GM23248 (cell line): Measurements from ENCODE around the gene CDH6. TPM values are rescaled to one million over a fixed set of nuclear protein-coding genes. Genes with fewer than 3 reads are reported as not detected.

Source experiments
- DNase-seq: peaks from one replicate; pipeline ENCODE4 v3.0.0-alpha.2; 2015
- H2AFZ ChIP-seq: fragments of 200-600 bp; sonication (generic); 2 replicates; pipeline ENCODE4 v1.6.1; 2016; ENCODE audit warnings: antibody characterized with exemption
- H3F3A ChIP-seq: fragments of 200-600 bp; sonication (generic); 2 replicates; pipeline ENCODE4 v1.6.1; 2016; ENCODE audit warnings: mild to moderate bottlenecking, antibody characterized with exemption, mixed run types; ENCODE audit not compliant: insufficient read depth
- H3K27ac ChIP-seq: fragments of 200-600 bp; sonication (generic); 2 replicates; pipeline ENCODE4 v1.5.1; 2016; ENCODE audit warnings: mild to moderate bottlenecking
- H3K27me3 ChIP-seq: fragments of 200-600 bp; sonication (generic); replicated peaks from 2 replicates; pipeline ENCODE4 v1.6.1; 2016; ENCODE audit warnings: mild to moderate bottlenecking; ENCODE audit not compliant: insufficient read depth
- H3K36me3 ChIP-seq: fragments of 200-600 bp; sonication (generic); 2 replicates; pipeline ENCODE4 v1.6.1; 2016; ENCODE audit warnings: low read depth, mild to moderate bottlenecking
- H3K4me1 ChIP-seq: fragments of 200-600 bp; sonication (generic); 2 replicates; pipeline ENCODE4 v1.6.1; 2016; ENCODE audit warnings: mild to moderate bottlenecking; ENCODE audit not compliant: insufficient read depth
- H3K4me2 ChIP-seq: fragments of 200-600 bp; sonication (generic); one replicate; pipeline ENCODE4 v1.6.1; 2016; ENCODE audit warnings: mild to moderate bottlenecking; ENCODE audit not compliant: unreplicated experiment
- H3K4me3 ChIP-seq: fragments of 200-600 bp; sonication (generic); 2 replicates; pipeline ENCODE4 v1.5.1; 2016; ENCODE audit warnings: mild to moderate bottlenecking
- H3K79me2 ChIP-seq: fragments of 200-600 bp; sonication (generic); 2 replicates; pipeline ENCODE4 v1.6.1; 2016; ENCODE audit warnings: mild to moderate bottlenecking; ENCODE audit not compliant: insufficient read depth
- H3K9ac ChIP-seq: fragments of 200-600 bp; sonication (generic); 2 replicates; pipeline ENCODE4 v1.6.1; 2016; ENCODE audit warnings: mild to moderate bottlenecking
- H3K9me2 ChIP-seq: fragments of 200-600 bp; sonication (generic); 2 replicates; pipeline ENCODE4 v1.6.1; 2016; ENCODE audit warnings: mixed run types, mild to moderate bottlenecking, moderate library complexity; ENCODE audit not compliant: insufficient read depth
- H3K9me3 ChIP-seq: fragments of 200-600 bp; sonication (generic); one replicate; pipeline ENCODE4 v1.6.1; 2017; ENCODE audit warnings: low read depth
- H4K20me1 ChIP-seq: fragments of 200-600 bp; sonication (generic); 2 replicates; pipeline ENCODE4 v1.6.0; 2016; ENCODE audit not compliant: insufficient read depth
- EZH2 ChIP-seq: fragments of 200-600 bp; sonication (generic); IDR thresholded peaks from 2 replicates; pipeline ENCODE4 v1.6.1; 2018; ENCODE audit warnings: antibody characterized with exemption, mild to moderate bottlenecking; ENCODE audit not compliant: insufficient read depth, poor library complexity, severe bottlenecking
- EZH2phosphoT487 ChIP-seq: fragments of 200-600 bp; sonication (generic); IDR thresholded peaks from 2 replicates; pipeline ENCODE4 v1.6.1; 2018; ENCODE audit warnings: antibody characterized with exemption, moderate library complexity, mild to moderate bottlenecking, low read depth; ENCODE audit not compliant: insufficient read depth
- WGBS, 2 experiments: methylation state at CpG; one replicate each; pipeline ENCODE4 v1.1.6; 2015 to 2017; ENCODE audit warnings: low lambda C conversion rate in 2 of 2, low coverage in 1 of 2; ENCODE audit errors: missing lambda C conversion rate in 2 of 2; 5-methylcytosine and 5-hydroxymethylcytosine counted together
- in situ Hi-C: fragments of 300-500 bp; cut with MboI; formaldehyde crosslinking; loops from 2 replicates; pipeline ENCODE4 v1.15.0; 2020
- polyA plus RNA-seq: library from polyadenylated mRNA; unstranded; fragments of >200 nt; fragmentation: Nextera tagmentation; extraction: Ambion mirVana; gene quantifications from 2 replicates; pipeline ENCODE4 v1.2.1, GENCODE V29; 2016
- total RNA-seq: library from RNA; depleted of rRNA; stranded (reverse); fragments of >200 nt; shearing (Covaris generic); gene quantifications from 2 replicates; pipeline ENCODE4 v1.2.3, GENCODE V29; 2014

The CDH6 gene
- total and polyA plus RNA-seq, 2 experiments from 2014 or later: 4.1 to 7.2 TPM

- no peaks in the 10 kb centered on the region for H4K20me1 ChIP-seq
- H3K9me2 ChIP-seq: no peaks in the 10 kb centered on the region
- H3K27ac ChIP-seq: no peak overlapping the region
- WGBS, 2 experiments: 94 to 95% methylated on average over 6 of the region's 6 CpGs
- no peaks in the 10 kb centered on the region for H3K27me3 ChIP-seq
- H3K4me1 ChIP-seq: peaks cover 4% of the 10 kb centered on the region
- no peak overlapping the region for H2AFZ ChIP-seq
- DNase-seq: no peak
- no peaks in the 10 kb centered on the region for H3K36me3 ChIP-seq
- no peak overlapping the region for H3K4me3 ChIP-seq
- H3K4me2 ChIP-seq: no peak overlapping the region
- no peaks in the 10 kb centered on the region for H3K9me3 ChIP-seq
- in situ Hi-C loops: loop anchor here (25.0 kb wide), 2 partner anchors 824 to 1199 kb away; no protein-coding TSS in a partner anchor
- TF ChIP-seq EZH2 (no peak), EZH2phosphoT487 (no peak)
- H3F3A ChIP-seq: peaks cover 7% of the 10 kb centered on the region; the same call in 1 of the 2 replicates
- no peaks in the 10 kb centered on the region for H3K79me2 ChIP-seq
- no peak overlapping the region for H3K9ac ChIP-seq
Observed at GRCh38 chr5:31236339-31236738, 42.9 kb downstream of the CDH6 start.

GRCh38 chr5:31237174-31237573, 43.7 kb downstream of the CDH6 start:
- H3K9me3 ChIP-seq: no peaks in the 10 kb centered on the region
- H3K4me3 ChIP-seq: no peak overlapping the region
- no peak overlapping the region for H3K9ac ChIP-seq
- H3K79me2 ChIP-seq: no peaks in the 10 kb centered on the region
- no peaks in the 10 kb centered on the region for H3K36me3 ChIP-seq
- WGBS, 2 experiments: 83 to 91% methylated on average over 5 of the region's 5 CpGs
- no peak overlapping the region for H2AFZ ChIP-seq
- H3K4me1 ChIP-seq: no peaks in the 10 kb centered on the region
- H3K4me2 ChIP-seq: no peak overlapping the region
- TF ChIP-seq EZH2phosphoT487: no peak
- no peak for TF ChIP-seq EZH2
- no peak overlapping the region for H3K27ac ChIP-seq
- H3F3A ChIP-seq: no peaks in the 10 kb centered on the region
- DNase-seq: peak; percentile 12
- H3K27me3 ChIP-seq: no peaks in the 10 kb centered on the region
- in situ Hi-C loops: loop anchor here (25.0 kb wide), 2 partner anchors 825 to 1200 kb away; no protein-coding TSS in a partner anchor
- H3K9me2 ChIP-seq: no peaks in the 10 kb centered on the region
- H4K20me1 ChIP-seq: no peaks in the 10 kb centered on the region

GRCh38 chr5:31238497-31238896, 45.0 kb downstream of the CDH6 start:
- Histone ChIP-seq H3K9ac (no peak overlapping the region), H3K9me3 (no peaks in the 10 kb centered on the region), H4K20me1 (no peaks in the 10 kb centered on the region), H3K27me3 (no peaks in the 10 kb centered on the region), H3K79me2 (no peaks in the 10 kb centered on the region), H3F3A (no peaks in the 10 kb centered on the region), H3K9me2 (no peaks in the 10 kb centered on the region), H3K4me2 (no peak overlapping the region), H3K36me3 (no peaks in the 10 kb centered on the region), H3K4me1 (no peaks in the 10 kb centered on the region), H2AFZ (no peak overlapping the region), H3K4me3 (no peak overlapping the region), H3K27ac (no peak overlapping the region)
- WGBS, 2 experiments: 71 to 73% methylated on average over 2 of the region's 2 CpGs
- TF ChIP-seq EZH2 (no peak), EZH2phosphoT487 (no peak)
- no peak for DNase-seq
- in situ Hi-C loops: loop anchor here (25.0 kb wide), 2 partner anchors 826 to 1201 kb away; no protein-coding TSS in a partner anchor

- TF ChIP-seq EZH2 (no peak), EZH2phosphoT487 (no peak)
- Histone ChIP-seq H3K36me3 (no peaks in the 10 kb centered on the region), H3K9me3 (no peaks in the 10 kb centered on the region), H3F3A (no peaks in the 10 kb centered on the region), H3K9me2 (no peaks in the 10 kb centered on the region), H4K20me1 (no peaks in the 10 kb centered on the region), H3K4me1 (no peaks in the 10 kb centered on the region), H3K27me3 (no peaks in the 10 kb centered on the region), H3K4me2 (no peak overlapping the region), H3K27ac (no peak overlapping the region), H3K79me2 (no peaks in the 10 kb centered on the region), H3K9ac (no peak overlapping the region), H3K4me3 (no peak overlapping the region), H2AFZ (no peak overlapping the region)
- 91 to 100% methylated on average over 1 of the region's 1 CpG for WGBS, 2 experiments
- in situ Hi-C loops: loop anchor here (25.0 kb wide), 2 partner anchors 833 to 1208 kb away; no protein-coding TSS in a partner anchor
- DNase-seq: no peak
Observed at GRCh38 chr5:31244921-31245320, 51.4 kb downstream of the CDH6 start.

- Histone ChIP-seq H3K9me2 (no peaks in the 10 kb centered on the region), H3K4me2 (no peak overlapping the region), H3K27ac (no peak overlapping the region), H3K79me2 (no peaks in the 10 kb centered on the region), H3F3A (no peaks in the 10 kb centered on the region), H3K4me3 (no peak overlapping the region), H3K9ac (no peak overlapping the region), H3K4me1 (no peaks in the 10 kb centered on the region), H4K20me1 (no peaks in the 10 kb centered on the region), H3K27me3 (no peaks in the 10 kb centered on the region), H3K36me3 (no peaks in the 10 kb centered on the region), H2AFZ (no peak overlapping the region), H3K9me3 (no peaks in the 10 kb centered on the region)
- in situ Hi-C loops: loop anchor here (25.0 kb wide), 2 partner anchors 835 to 1210 kb away; no protein-coding TSS in a partner anchor
- DNase-seq: no peak
- TF ChIP-seq EZH2phosphoT487: no peak
- TF ChIP-seq EZH2: no peak
Observed at GRCh38 chr5:31247381-31247780, 53.9 kb downstream of the CDH6 start.
